H9 (cell line): ENCODE measurements around the gene TBC1D20. TPM values are rescaled to one million over a fixed set of nuclear protein-coding genes. Genes with fewer than 3 reads are reported as not detected.

ENCODE experiments used
- total RNA-seq: library from RNA; stranded (reverse); gene quantifications from 2 replicates; pipeline ENCODE4 v1.2.1, GENCODE V29; 2021

Gene TBC1D20
- total RNA-seq, 1 experiment from 2014 or later: 17.9 TPM

Other genes with a start within 250 kb of the TBC1D20 start
- gene DEFB129, start 235.3 kb downstream of the TBC1D20 start, total RNA-seq: not detected in 2 replicates
- gene DEFB132, start 204.8 kb downstream of the TBC1D20 start, total RNA-seq: not detected in 2 replicates
- gene C20orf96, start 171.8 kb downstream of the TBC1D20 start, total RNA-seq: 13.8 and 14.5 TPM in 2 replicates
- 41.3 and 43.3 TPM in 2 replicates for gene ZCCHC3, start 165.0 kb downstream of the TBC1D20 start, total RNA-seq
- 54.4 and 55.1 TPM in 2 replicates for gene SOX12, start 137.0 kb downstream of the TBC1D20 start, total RNA-seq
- gene NRSN2, start 115.4 kb downstream of the TBC1D20 start, total RNA-seq: 18.9 and 22.7 TPM in 2 replicates
- gene TRIB3, start 81.8 kb downstream of the TBC1D20 start, total RNA-seq: 20.0 and 20.8 TPM in 2 replicates
- 46.8 and 50.8 TPM in 2 replicates for gene RBCK1, start 54.2 kb downstream of the TBC1D20 start, total RNA-seq
- 225 and 229 TPM in 2 replicates for gene CSNK2A1, start 81.3 kb upstream of the TBC1D20 start, total RNA-seq
- gene TCF15, start 147.8 kb upstream of the TBC1D20 start, total RNA-seq: 2.0 and 2.7 TPM in 2 replicates
- 25.7 and 26.2 TPM in 2 replicates for gene SRXN1, start 190.7 kb upstream of the TBC1D20 start, total RNA-seq
- gene SCRT2, start 213.3 kb upstream of the TBC1D20 start, total RNA-seq: not detected in 2 replicates